Inferior parietal cortex (tissue), 1 donor: ENCODE results near the gene RAB4A.

Source experiments
- DNase-seq: peaks from one replicate; pipeline ENCODE4 v3.0.0-alpha.2; 2016; ENCODE audit errors: extremely low spot score

Gene RAB4A

DNA sequence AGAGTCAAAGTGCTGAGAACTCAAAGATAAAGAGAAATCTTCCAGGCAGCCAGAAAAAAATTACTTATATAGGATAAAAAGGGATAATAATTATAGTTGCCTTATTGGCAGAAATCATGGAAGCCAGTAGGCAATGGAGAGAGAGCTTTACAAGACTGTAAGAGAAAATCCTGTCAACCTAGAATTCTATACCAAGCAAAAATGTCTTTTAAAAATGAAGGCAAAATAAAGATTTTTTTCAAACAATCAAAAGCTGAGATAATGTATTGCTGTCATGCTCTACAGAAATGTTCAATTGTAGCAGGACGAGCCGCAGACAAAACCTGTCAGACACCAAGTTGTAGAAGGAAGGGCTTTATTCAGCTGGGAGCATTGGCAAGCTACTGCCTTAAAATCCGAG is 26.8 kb upstream of the RAB4A start:
- DNase-seq: no peak

GRCh38 chr1:229247871-229248270 is 23.0 kb upstream of the RAB4A start:
- no peak for DNase-seq

- DNase-seq: peak; percentile 6
These were observed 21.8 kb upstream of the RAB4A start for GRCh38 chr1:229248821-229249817.

- DNase-seq: no peak
These were observed 20.9 kb upstream of the RAB4A start for GRCh38 chr1:229249854-229250644.

DNA sequence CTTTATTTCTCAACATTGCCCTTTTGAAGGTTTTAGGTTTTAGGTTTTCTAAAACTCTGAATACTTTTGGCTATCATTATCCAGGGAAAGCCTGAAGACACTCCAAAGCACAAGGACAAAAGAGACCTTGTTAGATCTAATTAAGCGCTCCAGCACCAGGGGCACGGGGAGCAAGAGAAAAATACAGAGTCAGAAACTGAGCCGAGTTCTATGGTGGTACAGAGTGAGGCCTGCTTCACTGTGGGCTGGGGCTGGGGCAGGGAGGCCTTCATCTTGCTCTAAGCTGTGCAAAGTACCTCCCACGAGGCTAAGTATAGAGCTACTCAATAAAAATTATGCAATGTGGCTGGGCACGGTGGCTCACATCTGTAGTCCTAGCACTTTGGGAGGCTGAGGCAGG is 19.7 kb upstream of the RAB4A start:
- DNase-seq: peak; percentile 48

DNA sequence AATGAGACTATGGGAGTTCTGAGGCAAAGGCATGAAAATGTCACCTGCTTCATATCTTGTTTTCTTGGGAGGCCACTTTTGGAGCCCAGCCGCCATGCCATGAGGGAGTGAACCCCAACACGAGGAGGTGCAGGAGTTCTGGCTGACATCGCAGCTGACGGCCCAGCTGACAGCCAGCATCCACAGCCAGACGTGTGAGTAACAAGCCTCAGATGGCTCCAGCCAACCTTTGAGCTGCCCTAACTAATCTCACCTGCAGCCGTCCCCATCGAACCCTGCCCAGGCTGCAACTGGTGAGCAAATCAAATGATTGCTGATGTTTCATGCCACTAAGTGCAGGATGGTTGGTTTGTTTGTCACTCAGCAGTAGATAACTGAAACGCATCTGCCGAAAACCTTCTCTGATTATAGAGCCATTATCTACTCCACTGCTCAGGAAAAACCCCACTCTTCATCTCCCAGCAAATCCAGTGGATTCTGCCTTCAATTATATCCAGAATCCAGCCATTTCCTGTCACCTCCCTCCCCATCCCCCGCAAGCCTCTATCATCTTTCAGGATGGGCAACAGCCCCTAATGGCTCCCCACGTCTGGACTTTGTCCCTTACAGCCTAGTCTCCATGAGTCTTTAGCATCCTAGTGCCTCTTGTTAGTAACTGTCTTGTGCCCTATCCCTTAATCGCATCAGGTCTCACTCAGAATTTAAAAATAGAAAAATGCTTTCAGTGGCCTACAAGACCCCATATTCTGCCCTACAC is 18.5 kb upstream of the RAB4A start:
- DNase-seq: no peak

DNA sequence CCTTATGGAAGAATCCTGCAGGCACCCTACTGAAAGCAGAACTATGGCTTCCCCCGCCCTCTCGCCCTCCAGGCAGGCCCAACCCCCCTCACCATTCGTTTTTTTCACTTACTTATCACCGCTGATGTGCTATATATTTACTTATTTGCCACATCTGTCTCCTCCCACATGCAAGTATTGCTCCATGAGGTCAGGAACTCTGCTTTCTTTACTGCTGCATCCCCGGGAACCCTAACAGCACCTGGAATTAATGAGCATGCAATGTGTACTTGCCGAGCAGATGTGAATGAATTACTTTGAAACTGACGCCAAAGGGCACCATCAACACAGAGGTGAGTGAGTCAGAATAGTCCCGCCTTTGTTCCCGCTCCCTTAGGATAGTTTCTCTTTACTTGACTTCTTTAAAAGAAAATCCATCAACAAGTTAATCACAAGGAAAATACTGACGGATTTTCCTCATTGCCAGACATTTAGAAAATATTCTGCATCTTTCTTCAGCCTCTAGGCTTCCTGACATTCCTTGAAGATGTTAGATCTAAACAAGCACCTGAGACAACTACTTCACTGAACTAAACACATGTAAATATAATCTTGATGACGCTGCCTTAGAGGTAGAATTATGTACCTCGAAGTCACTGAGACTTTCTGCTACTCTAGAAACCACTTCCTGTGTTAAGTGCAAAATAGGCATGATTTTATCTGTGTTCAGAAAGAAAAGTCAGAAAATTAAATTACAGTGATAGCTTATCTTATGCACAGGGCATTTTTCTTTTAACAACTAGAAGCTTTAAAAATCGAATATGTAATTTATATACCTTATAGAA is 17.5 kb upstream of the RAB4A start:
- no peak for DNase-seq

- DNase-seq: peak; percentile 72
These were observed 15.9 kb upstream of the RAB4A start for GRCh38 chr1:229254910-229255541.

DNA sequence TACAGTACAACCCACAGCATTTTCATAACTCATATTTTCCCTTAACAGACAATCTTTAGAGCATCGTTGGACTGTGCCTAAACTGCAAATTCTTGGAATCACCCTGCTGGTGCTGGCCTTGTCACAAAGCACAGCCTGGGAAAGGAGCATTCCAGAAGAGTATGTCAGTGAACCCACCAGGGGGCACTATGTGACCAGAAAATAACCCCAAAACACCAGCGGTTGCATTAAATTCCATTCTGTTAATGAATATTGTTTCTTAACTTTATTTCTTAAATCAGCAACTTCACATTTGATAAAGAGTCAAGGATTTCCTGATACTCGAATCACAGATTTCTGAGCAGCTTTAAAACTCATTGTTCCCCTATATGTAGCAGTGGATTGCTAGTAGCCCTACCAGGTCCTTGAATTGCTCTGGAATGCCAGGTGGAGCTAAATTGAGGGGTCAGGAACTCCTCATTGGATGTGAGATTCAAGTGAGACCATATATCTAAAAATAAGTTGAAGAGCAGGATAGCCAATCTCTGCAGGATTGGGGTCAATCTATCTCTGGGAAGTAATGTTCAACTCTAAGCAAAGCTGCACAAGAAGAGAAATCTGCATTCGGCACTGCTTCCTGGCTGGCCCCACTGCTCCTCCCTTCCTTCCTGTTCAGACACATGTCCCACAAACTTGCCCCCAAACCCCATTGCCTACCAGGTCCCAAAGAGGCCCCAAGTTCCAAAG is 12.7 kb upstream of the RAB4A start:
- peak; percentile 89 for DNase-seq

- no peak for DNase-seq
These were observed 12.2 kb upstream of the RAB4A start for GRCh38 chr1:229258757-229259060.

- DNase-seq: no peak
These were observed 10.6 kb upstream of the RAB4A start for GRCh38 chr1:229260297-229260696.

DNA sequence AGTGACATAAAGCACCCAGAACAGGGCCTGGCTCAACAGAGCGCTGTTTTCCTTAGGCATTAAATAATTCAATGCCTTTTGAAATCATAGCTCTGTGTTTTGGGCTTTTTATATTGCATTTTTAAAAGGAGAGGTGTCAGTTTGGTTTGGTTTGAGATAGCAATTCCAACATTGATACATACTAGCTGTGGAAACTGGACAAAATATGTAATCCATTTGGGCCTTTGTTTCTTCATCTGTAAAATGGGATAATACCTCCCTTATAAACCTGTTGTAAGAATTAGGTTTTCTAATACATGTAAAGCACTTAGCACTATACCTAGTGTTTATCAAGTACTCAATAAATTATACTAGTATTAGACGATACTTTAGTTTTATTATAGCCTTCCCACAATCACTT is 8.7 kb upstream of the RAB4A start:
- no peak for DNase-seq

DNA sequence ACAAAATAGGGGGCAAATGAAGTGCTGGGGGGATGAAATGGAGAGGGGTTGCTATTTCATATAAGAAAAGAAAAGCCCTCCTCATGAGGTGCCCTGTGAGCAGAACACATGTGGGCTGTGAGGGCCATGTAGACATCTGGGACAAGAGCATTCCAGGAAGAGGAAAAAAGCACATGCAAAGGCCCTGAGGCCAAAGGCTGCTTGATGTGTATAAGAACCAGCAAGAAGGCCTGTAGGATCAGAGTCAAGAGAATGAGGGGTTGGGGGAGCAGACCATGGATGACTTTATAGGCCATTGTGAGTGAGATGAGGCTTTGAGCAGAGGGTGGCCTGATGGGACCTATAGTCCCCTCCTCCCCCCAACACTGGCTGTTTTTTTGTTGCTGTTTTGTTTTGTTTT is 7.7 kb upstream of the RAB4A start:
- no peak for DNase-seq

DNA sequence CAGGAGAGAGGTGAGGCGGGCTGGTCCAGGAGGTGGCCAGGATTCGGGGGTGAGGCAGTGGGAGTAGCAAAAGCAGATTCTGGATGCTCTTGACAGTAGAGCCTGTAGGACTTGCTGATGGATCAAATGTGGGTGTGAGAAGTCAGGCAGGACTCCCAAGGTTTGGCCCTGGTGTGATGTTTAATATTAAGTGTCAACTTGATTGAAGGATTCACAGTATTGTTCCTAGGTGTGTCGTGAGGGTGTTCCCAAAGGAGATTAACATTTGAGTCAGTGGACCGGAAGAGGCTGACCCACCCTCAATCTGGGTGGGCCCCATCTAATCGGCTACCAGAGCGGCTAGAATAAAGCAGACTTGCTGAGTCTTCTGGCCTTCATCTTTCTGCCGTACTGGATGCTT is 6.8 kb upstream of the RAB4A start:
- DNase-seq: no peak

DNA sequence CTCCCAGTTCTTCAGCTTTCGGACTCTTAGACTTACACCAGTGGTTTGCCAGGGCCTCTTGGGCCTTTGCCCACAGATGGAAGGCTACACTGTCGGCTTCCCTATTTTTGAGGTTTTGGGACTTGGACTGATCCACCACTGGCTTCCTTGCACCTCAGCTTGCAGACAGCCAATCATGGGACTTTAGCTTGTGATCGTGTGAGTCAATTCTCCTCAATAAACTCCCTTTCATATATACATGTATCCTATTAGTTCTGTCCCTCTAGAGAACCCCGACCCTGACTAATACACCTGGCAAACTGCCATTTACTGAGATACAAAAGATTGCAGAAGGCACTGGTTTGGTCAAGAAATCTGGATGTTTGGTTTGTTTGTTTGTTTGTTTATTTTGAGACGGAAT is 6.4 kb upstream of the RAB4A start:
- DNase-seq: no peak

GRCh38 chr1:229266274-229266673 is 4.6 kb upstream of the RAB4A start:
- no peak for DNase-seq

DNA sequence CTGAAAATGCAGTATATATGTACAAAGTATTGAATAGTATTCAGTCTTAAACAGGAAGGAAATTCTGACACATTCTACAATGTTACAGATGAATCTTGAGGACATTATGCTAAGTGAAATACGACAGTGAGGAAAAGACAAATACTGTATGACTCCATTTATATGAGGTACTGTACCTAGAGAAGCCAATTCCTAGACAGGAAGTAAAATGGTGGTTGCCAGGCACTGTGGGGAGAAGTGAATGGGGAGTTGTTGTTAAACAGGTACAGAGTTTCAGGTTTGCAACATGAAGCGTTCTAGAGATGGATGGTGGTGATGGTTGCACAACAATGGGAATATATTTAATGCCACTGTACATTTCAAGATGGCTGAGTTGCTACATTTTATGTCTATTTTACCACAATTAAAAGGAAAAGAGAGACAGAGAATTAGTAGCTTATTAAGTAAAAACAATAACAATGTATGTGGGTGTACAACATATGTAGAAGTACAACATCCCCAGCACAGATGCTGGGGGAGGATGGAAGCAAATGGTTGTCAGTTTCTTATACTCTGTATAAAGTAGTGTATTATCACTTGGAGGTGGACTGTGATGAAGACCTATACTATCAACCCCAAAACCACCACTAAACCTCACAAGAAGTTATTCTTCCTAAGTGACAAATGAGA is 3.9 kb upstream of the RAB4A start:
- no peak for DNase-seq

DNA sequence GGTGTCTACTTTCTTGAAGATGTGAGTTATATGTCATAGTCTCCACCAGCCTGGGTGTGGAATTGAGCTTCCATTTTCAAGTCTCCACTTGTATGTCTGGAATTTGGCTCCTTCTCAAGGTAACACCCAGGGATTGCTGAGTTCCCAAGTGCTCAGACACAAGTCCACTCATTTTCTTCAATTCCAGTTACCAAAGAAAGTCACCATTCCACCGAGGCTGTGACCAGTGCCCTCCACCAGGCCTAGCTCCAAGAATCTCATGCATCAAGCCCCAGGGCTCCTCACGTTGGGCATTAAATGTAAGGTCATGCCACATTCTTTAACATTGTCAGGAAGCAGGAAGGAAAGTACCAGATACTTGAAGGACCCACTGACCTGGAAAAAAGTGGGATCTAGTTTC is 2.4 kb upstream of the RAB4A start:
- DNase-seq: no peak

GRCh38 chr1:229271448-229272159 is 693 bp downstream of the RAB4A start:
- no peak for DNase-seq
